MCF 10A (cell line): Measurements from ENCODE around the gene TAPBP. TPM values are rescaled to one million over a fixed set of nuclear protein-coding genes. Genes with fewer than 3 reads are reported as not detected.
A peak's percentile ranks its signal among the peaks of the same experiment; 100 is the strongest.

Source experiments
- BruUV-seq: library from RNA; stranded (reverse); fragments of 400-500 nt; replicated peaks from 2 replicates; lab custom pipeline; 2021; lab: Mats Ljungman, UMichigan
- CTCF ChIA-PET: fragments of 300-600 bp; sonication (Branson Sonifier 250); formaldehyde crosslinking; extraction: SDS; loops from one replicate; lab custom pipeline; 2021; ENCODE audit warnings: antibody characterized with exemption, inconsistent platforms; lab: Yijun Ruan, JAX
- POLR2A ChIA-PET: fragments of 300-600, 350-650 bp; sonication (Branson Sonifier 250); formaldehyde crosslinking; extraction: SDS; loops from one replicate; lab custom pipeline; 2020; ENCODE audit warnings: antibody characterized with exemption, inconsistent platforms; lab: Yijun Ruan, JAX
- DNase-seq: peaks from one replicate; pipeline ENCODE4 v3.0.0-alpha.2; 2018; ENCODE audit not compliant: unreplicated experiment
- H3K27ac Mint-ChIP-seq: one replicate; pipeline ENCODE4 v1.8.0; 2022; ENCODE audit warnings: mild to moderate bottlenecking, low read depth, mixed read lengths; ENCODE audit not compliant: unreplicated experiment
- H3K27me3 Mint-ChIP-seq: one replicate; pipeline ENCODE4 v1.8.0; 2022; ENCODE audit warnings: mixed read lengths; ENCODE audit not compliant: insufficient read depth, unreplicated experiment
- H3K36me3 Mint-ChIP-seq: one replicate; pipeline ENCODE4 v1.8.0; 2022; ENCODE audit warnings: mild to moderate bottlenecking, moderate library complexity, mixed read lengths; ENCODE audit not compliant: insufficient read depth, unreplicated experiment
- H3K4me1 Mint-ChIP-seq: one replicate; pipeline ENCODE4 v1.8.0; 2022; ENCODE audit warnings: mixed read lengths; ENCODE audit not compliant: insufficient read depth, unreplicated experiment
- H3K4me3 Mint-ChIP-seq: one replicate; pipeline ENCODE4 v1.8.0; 2022; ENCODE audit warnings: mild to moderate bottlenecking, moderate library complexity, mixed read lengths; ENCODE audit not compliant: unreplicated experiment
- H3K9me3 Mint-ChIP-seq: one replicate; pipeline ENCODE4 v1.8.0; 2022; ENCODE audit warnings: mixed read lengths; ENCODE audit not compliant: unreplicated experiment
- intact Hi-C: fragments of 100-400 bp; cut with micrococcal nuclease; formaldehyde crosslinking; loops from 2 replicates; pipeline ENCODE4 v1.14.1; 2022
- total RNA-seq: library from RNA; stranded (reverse); gene quantifications from 2 replicates; pipeline ENCODE4 v1.2.3, GENCODE V29; 2022
- TF ChIP-seq, protein P1 (sequence below): fragments of 200-600 bp; IDR thresholded peaks from one replicate; pipeline ENCODE4 v1.8.0; 2022; ENCODE audit warnings: antibody characterized with exemption, mild to moderate bottlenecking; ENCODE audit not compliant: unreplicated experiment

TAPBP gene
- total RNA-seq, 1 experiment from 2014 or later: 84.9 TPM

DNA sequence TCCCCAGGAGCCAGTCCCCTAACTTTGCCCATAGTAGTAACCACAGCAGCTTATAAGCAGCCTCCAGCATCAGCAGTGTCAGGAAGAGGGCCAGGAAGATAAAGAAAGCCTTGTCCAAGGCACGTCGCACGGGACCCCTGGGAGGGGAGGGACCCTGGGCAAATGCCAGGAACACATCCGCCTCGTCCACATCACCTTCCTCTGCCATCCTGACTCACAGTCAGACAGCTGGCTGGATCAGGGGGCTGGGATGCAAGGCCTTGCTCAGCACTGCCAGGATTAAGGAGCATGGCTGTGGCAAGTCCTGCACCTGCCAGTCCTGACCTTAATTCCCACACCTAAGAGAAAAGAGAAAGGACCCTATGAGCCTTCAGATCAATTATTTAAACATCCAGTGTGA, 15.2 kb upstream of the TAPBP start:
- Mint-ChIP-seq H3K9me3 (no peaks in the 10 kb centered on the region), H3K4me1 (peaks cover 4% of the 10 kb centered on the region), H3K27ac (no peak overlapping the region), H3K27me3 (no peaks in the 10 kb centered on the region), H3K4me3 (no peak overlapping the region), H3K36me3 (no peaks in the 10 kb centered on the region)
- CTCF ChIA-PET: interaction anchor here (0.8 kb wide), 1 partner anchor 16 kb away, joined by 4 read pairs; no protein-coding TSS in a partner anchor
- no peak for DNase-seq
- TF ChIP-seq, protein P1, sequence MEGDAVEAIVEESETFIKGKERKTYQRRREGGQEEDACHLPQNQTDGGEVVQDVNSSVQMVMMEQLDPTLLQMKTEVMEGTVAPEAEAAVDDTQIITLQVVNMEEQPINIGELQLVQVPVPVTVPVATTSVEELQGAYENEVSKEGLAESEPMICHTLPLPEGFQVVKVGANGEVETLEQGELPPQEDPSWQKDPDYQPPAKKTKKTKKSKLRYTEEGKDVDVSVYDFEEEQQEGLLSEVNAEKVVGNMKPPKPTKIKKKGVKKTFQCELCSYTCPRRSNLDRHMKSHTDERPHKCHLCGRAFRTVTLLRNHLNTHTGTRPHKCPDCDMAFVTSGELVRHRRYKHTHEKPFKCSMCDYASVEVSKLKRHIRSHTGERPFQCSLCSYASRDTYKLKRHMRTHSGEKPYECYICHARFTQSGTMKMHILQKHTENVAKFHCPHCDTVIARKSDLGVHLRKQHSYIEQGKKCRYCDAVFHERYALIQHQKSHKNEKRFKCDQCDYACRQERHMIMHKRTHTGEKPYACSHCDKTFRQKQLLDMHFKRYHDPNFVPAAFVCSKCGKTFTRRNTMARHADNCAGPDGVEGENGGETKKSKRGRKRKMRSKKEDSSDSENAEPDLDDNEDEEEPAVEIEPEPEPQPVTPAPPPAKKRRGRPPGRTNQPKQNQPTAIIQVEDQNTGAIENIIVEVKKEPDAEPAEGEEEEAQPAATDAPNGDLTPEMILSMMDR: no peak
- POLR2A ChIA-PET: interaction anchor here (0.7 kb wide), 1 partner anchor 30 kb away, joined by 3 read pairs; no protein-coding TSS in a partner anchor
- intact Hi-C loops: no loop called here
- BruUV-seq: no TSS peak

DNA sequence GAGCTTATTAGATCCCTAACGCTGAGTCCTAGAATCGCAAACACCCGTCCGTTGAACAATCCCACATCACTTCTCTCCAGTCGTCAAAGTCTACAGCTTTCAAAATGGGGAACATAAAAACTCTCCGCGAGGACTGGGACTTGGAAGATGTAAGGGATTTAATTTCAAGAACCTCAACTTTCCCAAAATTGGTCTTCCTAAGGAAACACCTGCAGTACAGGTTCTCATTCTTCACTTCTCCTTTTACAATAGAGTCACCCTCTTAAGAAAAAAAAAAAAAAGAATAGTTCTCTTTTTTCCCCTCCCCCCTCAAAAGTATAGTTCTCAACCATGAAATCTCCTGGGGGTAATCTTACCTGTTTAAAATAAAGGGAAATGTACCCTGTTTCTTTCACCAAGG, 10.2 kb upstream of the TAPBP start:
- POLR2A ChIA-PET: interaction anchor here (0.5 to 1.0 kb wide), 2 partner anchors 21 to 1196 kb away, joined by 3 read pairs; partner anchors contain the start of gene ATF6B
- CTCF ChIA-PET: interaction anchor here (0.6 to 1.5 kb wide), 5 partner anchors 19 to 1554 kb away, joined by 3 to 5 read pairs (median 3); no protein-coding TSS in a partner anchor
- TF ChIP-seq, protein P1: no peak
- Mint-ChIP-seq H3K4me3 (peak overlapping the region; percentile 81), H3K36me3 (peaks cover 28% of the 10 kb centered on the region), H3K9me3 (no peaks in the 10 kb centered on the region), H3K4me1 (peaks cover 46% of the 10 kb centered on the region), H3K27ac (no peak overlapping the region), H3K27me3 (no peaks in the 10 kb centered on the region)
- intact Hi-C loops: no loop called here
- no peak for DNase-seq
- BruUV-seq: no TSS peak

DNA sequence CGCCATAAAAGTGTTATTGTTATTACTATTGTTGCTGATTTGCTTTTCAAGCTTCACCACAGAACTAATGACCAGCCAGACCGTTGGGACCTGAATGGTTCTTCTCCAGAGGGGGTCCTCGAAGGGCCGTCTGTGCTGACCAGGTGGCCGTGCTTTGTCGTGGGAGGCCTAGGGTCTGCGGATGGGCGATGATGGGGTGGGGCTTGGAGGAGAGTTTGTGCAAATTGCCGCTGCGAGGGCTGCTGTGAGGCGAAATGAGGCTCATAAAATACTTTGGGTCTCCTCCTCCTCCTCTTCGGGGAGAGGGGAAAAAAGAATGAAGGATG, 9.7 kb upstream of the TAPBP start:
- H3K36me3 Mint-ChIP-seq: peaks cover 34% of the 10 kb centered on the region
- ChIA-PET POLR2A (interaction anchor here (0.6 to 1.0 kb wide), 4 partner anchors 15 to 1115 kb away, joined by 3 read pairs; no protein-coding TSS in a partner anchor), CTCF (interaction anchor here (0.6 to 1.5 kb wide), 3 partner anchors 20 to 1554 kb away, joined by 3 to 6 read pairs (median 5); no protein-coding TSS in a partner anchor)
- peak overlapping the region; percentile 81 for H3K4me3 Mint-ChIP-seq
- peak overlapping the region; percentile 94 for H3K27ac Mint-ChIP-seq
- H3K9me3 Mint-ChIP-seq: no peaks in the 10 kb centered on the region
- DNase-seq: no peak
- intact Hi-C loops: no loop called here
- BruUV-seq: no TSS peak
- H3K27me3 Mint-ChIP-seq: no peaks in the 10 kb centered on the region
- TF ChIP-seq, protein P1: no peak
- H3K4me1 Mint-ChIP-seq: peaks cover 47% of the 10 kb centered on the region

DNA sequence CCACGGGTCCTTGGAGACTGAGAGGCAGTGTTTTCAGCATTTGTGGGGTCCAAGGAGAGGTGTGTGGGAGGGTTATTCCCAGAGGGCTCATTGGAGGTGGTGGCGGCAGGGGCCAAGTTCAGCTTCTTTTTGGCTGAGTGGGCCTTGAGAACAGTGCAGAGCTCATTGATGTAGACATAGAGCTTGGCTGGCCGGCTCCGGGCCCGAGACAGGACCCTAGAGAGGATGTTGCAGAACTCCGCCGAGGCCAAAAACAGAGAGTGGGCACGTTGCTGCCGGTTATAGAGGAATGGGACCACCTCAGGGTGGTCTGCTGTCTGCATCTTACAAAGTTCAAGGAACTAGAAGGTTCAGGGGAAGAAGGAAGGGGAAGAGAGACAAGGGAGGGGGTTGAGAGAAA, 7.3 kb upstream of the TAPBP start:
- Mint-ChIP-seq H3K36me3 (peaks cover 51% of the 10 kb centered on the region), H3K4me1 (peaks cover 58% of the 10 kb centered on the region), H3K27me3 (no peaks in the 10 kb centered on the region), H3K4me3 (peak overlapping the region; percentile 81), H3K27ac (peak overlapping the region; percentile 80), H3K9me3 (no peaks in the 10 kb centered on the region)
- BruUV-seq: no TSS peak
- intact Hi-C loops: no loop called here
- DNase-seq: no peak
- CTCF ChIA-PET: interaction anchor here (0.5 to 1.0 kb wide), 3 partner anchors 16 to 90 kb away, joined by 3 read pairs; no protein-coding TSS in a partner anchor
- POLR2A ChIA-PET: interaction anchor here (1.4 to 1.8 kb wide), 3 partner anchors 24 to 72 kb away, joined by 4 to 6 read pairs (median 6); partner anchors contain the start of gene B3GALT4
- TF ChIP-seq, protein P1: no peak
